PC-3 (cell line): ENCODE results near the gene LPCAT2. TPM values are rescaled to one million over a fixed set of nuclear protein-coding genes. Genes with fewer than 3 reads are reported as not detected.

Source experiments
- ATAC-seq: fragments of 200-7000 bp; cut with Tn5 transposase; 2 replicates; pipeline ENCODE4 v1.9.1; 2020; ENCODE audit warnings: mild to moderate bottlenecking, moderate library complexity
- BruUV-seq: library from RNA; stranded (reverse); fragments of 400-500 nt; replicated peaks from 2 replicates; lab custom pipeline; 2021; lab: Mats Ljungman, UMichigan
- CTCF ChIA-PET: fragments of 300-600 bp; sonication (Branson Sonifier 250); formaldehyde crosslinking; loops from one replicate; lab custom pipeline; 2022; ENCODE audit warnings: antibody characterized with exemption; lab: Charles Lee
- POLR2A ChIA-PET: fragments of 300-600 bp; sonication (Branson Sonifier 250); formaldehyde crosslinking; loops from one replicate; lab custom pipeline; 2022; ENCODE audit warnings: antibody characterized with exemption; ENCODE audit not compliant: unreplicated experiment; lab: Charles Lee
- DNase-seq: peaks from one replicate; pipeline ENCODE4 v3.0.0-alpha.2; 2015
- H2AFZ ChIP-seq: fragments of 300-600 bp; sonication (generic); 2 replicates; pipeline ENCODE4 v1.6.0; 2016; ENCODE audit warnings: antibody characterized with exemption, low read length
- H3F3A ChIP-seq: fragments of 300-600 bp; sonication (generic); one replicate; pipeline ENCODE4 v1.6.0; 2017; ENCODE audit warnings: antibody characterized with exemption, low read length, control low read depth, mild to moderate bottlenecking; ENCODE audit not compliant: unreplicated experiment
- H3K27ac ChIP-seq: fragments of 300-600 bp; sonication (generic); 2 replicates; pipeline ENCODE4 v1.5.1; 2016; ENCODE audit warnings: mild to moderate bottlenecking, low read length
- H3K27me3 ChIP-seq: fragments of 300-600 bp; sonication (generic); 2 replicates; pipeline ENCODE4 v1.6.1; 2016; ENCODE audit warnings: low read length, mixed read lengths
- H3K36me3 ChIP-seq: fragments of 300-600 bp; sonication (generic); 2 replicates; pipeline ENCODE4 v1.6.1; 2016; ENCODE audit warnings: low read depth, mixed run types, low read length, mixed read lengths
- H3K4me1 ChIP-seq: fragments of 300-600 bp; sonication (generic); 2 replicates; pipeline ENCODE4 v1.5.1; 2016; ENCODE audit warnings: low read length; ENCODE audit not compliant: insufficient read depth
- H3K4me2 ChIP-seq: fragments of 300-600 bp; sonication (generic); 2 replicates; pipeline ENCODE4 v1.6.0; 2016; ENCODE audit warnings: low read length
- H3K4me3 ChIP-seq: fragments of 300-600 bp; sonication (generic); 2 replicates; pipeline ENCODE4 v1.5.1; 2016; ENCODE audit warnings: mild to moderate bottlenecking, low read length, mixed read lengths
- H3K79me2 ChIP-seq: fragments of 300-600 bp; sonication (generic); 2 replicates; pipeline ENCODE4 v1.6.1; 2017; ENCODE audit warnings: low read length, mixed read lengths
- H3K9ac ChIP-seq: fragments of 300-600 bp; sonication (generic); 2 replicates; pipeline ENCODE4 v1.6.0; 2016; ENCODE audit warnings: mild to moderate bottlenecking, low read length
- H3K9me2 ChIP-seq: fragments of 300-600 bp; sonication (generic); replicated peaks from 2 replicates; pipeline ENCODE4 v1.6.1; 2016; ENCODE audit warnings: mixed run types, low read length, mixed read lengths
- H3K9me3 ChIP-seq: fragments of 300-600 bp; sonication (generic); 2 replicates; pipeline ENCODE4 v1.6.1; 2016; ENCODE audit warnings: low read length, mixed read lengths
- H4K20me1 ChIP-seq: fragments of 300-600 bp; sonication (generic); 2 replicates; pipeline ENCODE4 v1.6.1; 2016; ENCODE audit warnings: low read length, mixed read lengths
- CTCF ChIP-seq: fragments of 300-600 bp; sonication (generic); conservative IDR thresholded peaks from 2 replicates; pipeline ENCODE4 v1.5.1; 2017; ENCODE audit warnings: antibody characterized with exemption, low read depth, mild to moderate bottlenecking, low read length
- EZH2 ChIP-seq: fragments of 300-600 bp; sonication (generic); IDR thresholded peaks from one replicate; pipeline ENCODE4 v1.6.1; 2017; ENCODE audit warnings: antibody characterized with exemption, mild to moderate bottlenecking, low read length; ENCODE audit not compliant: unreplicated experiment
- EZH2phosphoT487 ChIP-seq: fragments of 300-600 bp; sonication (generic); IDR thresholded peaks from 2 replicates; pipeline ENCODE4 v1.6.1; 2018; ENCODE audit warnings: mild to moderate bottlenecking, antibody characterized with exemption, low read length, borderline replicate concordance
- intact Hi-C: fragments of 100-400 bp; cut with micrococcal nuclease; formaldehyde crosslinking; loops from 2 replicates; pipeline ENCODE4 v1.9.0; 2023
- total RNA-seq: library from RNA; depleted of rRNA; stranded (reverse); fragments of >200 nt; gene quantifications from 2 replicates; pipeline ENCODE4 v1.2.3, GENCODE V29; 2014

LPCAT2 gene
- total RNA-seq, 1 experiment from 2014 or later, result 8.0 TPM

- no peaks in the 10 kb centered on the region for H3K79me2 ChIP-seq
- H3K9me3 ChIP-seq, result no peaks in the 10 kb centered on the region
- no peak for TF ChIP-seq CTCF
- no peak for TF ChIP-seq EZH2
- no peak for TF ChIP-seq EZH2phosphoT487
- no peaks in the 10 kb centered on the region for H4K20me1 ChIP-seq
- no peaks in the 10 kb centered on the region for H3K4me1 ChIP-seq
- CTCF ChIA-PET, result no interaction called here
- ATAC-seq (no peak), DNase-seq (no peak)
- POLR2A ChIA-PET, result no interaction called here
- intact Hi-C loops, result no loop called here
- no peak overlapping the region for H3K27ac ChIP-seq
- no peaks in the 10 kb centered on the region for H3K9me2 ChIP-seq
- H3F3A ChIP-seq, result no peaks in the 10 kb centered on the region
- H3K4me2 ChIP-seq, result no peak overlapping the region
- no peaks in the 10 kb centered on the region for H3K36me3 ChIP-seq
- H3K9ac ChIP-seq, result no peak overlapping the region
- H3K27me3 ChIP-seq, result no peaks in the 10 kb centered on the region
- BruUV-seq, result no TSS peak
- H3K4me3 ChIP-seq, result no peak overlapping the region
- no peak overlapping the region for H2AFZ ChIP-seq
Observed at GRCh38 chr16:55481023-55481422, 27.8 kb upstream of the LPCAT2 start.

GRCh38 chr16:55482056-55482455 lies 26.8 kb upstream of the LPCAT2 start:
- no peak overlapping the region for H2AFZ ChIP-seq
- POLR2A ChIA-PET, result no interaction called here
- DNase-seq (peak; percentile 4), ATAC-seq (no peak)
- no peaks in the 10 kb centered on the region for H3K79me2 ChIP-seq
- H4K20me1 ChIP-seq, result no peaks in the 10 kb centered on the region
- H3K9ac ChIP-seq, result no peak overlapping the region
- BruUV-seq, result no TSS peak
- CTCF ChIA-PET, result no interaction called here
- intact Hi-C loops, result no loop called here
- no peaks in the 10 kb centered on the region for H3K27me3 ChIP-seq
- H3K9me3 ChIP-seq, result no peaks in the 10 kb centered on the region
- no peak overlapping the region for H3K4me3 ChIP-seq
- no peak overlapping the region for H3K4me2 ChIP-seq
- no peaks in the 10 kb centered on the region for H3K36me3 ChIP-seq
- no peak overlapping the region for H3K27ac ChIP-seq
- H3F3A ChIP-seq, result no peaks in the 10 kb centered on the region
- H3K4me1 ChIP-seq, result no peaks in the 10 kb centered on the region
- TF ChIP-seq EZH2, result no peak
- TF ChIP-seq CTCF, result no peak
- no peak for TF ChIP-seq EZH2phosphoT487
- H3K9me2 ChIP-seq, result no peaks in the 10 kb centered on the region

- no TSS peak for BruUV-seq
Observed at GRCh38 chr16:55487048-55487803, 21.6 kb upstream of the LPCAT2 start.

More at GRCh38 chr16:55487048-55487803, 21.6 kb upstream of the LPCAT2 start:
- intact Hi-C loops, result no loop called here
- Histone ChIP-seq H3F3A (no peaks in the 10 kb centered on the region), H3K4me3 (no peak overlapping the region), H3K9ac (no peak overlapping the region), H3K4me2 (no peak overlapping the region), H4K20me1 (no peaks in the 10 kb centered on the region), H3K4me1 (no peaks in the 10 kb centered on the region), H3K27me3 (no peaks in the 10 kb centered on the region), H2AFZ (no peak overlapping the region), H3K79me2 (no peaks in the 10 kb centered on the region), H3K27ac (no peak overlapping the region), H3K36me3 (no peaks in the 10 kb centered on the region), H3K9me2 (no peaks in the 10 kb centered on the region), H3K9me3 (no peaks in the 10 kb centered on the region)
- DNase-seq, result no peak
- ChIA-PET CTCF (no interaction called here), POLR2A (no interaction called here)
- no peak for ATAC-seq
- no peak for TF ChIP-seq EZH2
- no peak for TF ChIP-seq EZH2phosphoT487
- no peak for TF ChIP-seq CTCF
